ENCODE results near the gene INF2.

INF2 gene

GRCh38 chr14:104735830-104736642, 46.6 kb downstream of the INF2 start:
- Mint-ChIP-seq H3K4me3 (no peak overlapping the region), H3K9me3 (no peaks in the 10 kb centered on the region), H3K36me3 (ENCODE audit: low read depth) (peaks cover 8% of the 10 kb centered on the region), H3K27ac (peak overlapping the region; percentile 73), H3K4me1 (peaks cover 17% of the 10 kb centered on the region), H3K27me3 (ENCODE audit: low read depth, poor library complexity) (no peaks in the 10 kb centered on the region)
- DNase-seq = no peak
- no peak for TF ChIP-seq CTCF (IDR thresholded peaks at IDR 0.05)

GRCh38 chr14:104738375-104739019, 49.1 kb downstream of the INF2 start:
- no peaks in the 10 kb centered on the region for H3K9me3 Mint-ChIP-seq
- H3K4me3 Mint-ChIP-seq = no peak overlapping the region
- H3K27me3 Mint-ChIP-seq (ENCODE audit: low read depth, poor library complexity) = no peaks in the 10 kb centered on the region
- H3K27ac Mint-ChIP-seq = no peak overlapping the region
- no peak for TF ChIP-seq CTCF (IDR thresholded peaks at IDR 0.05)
- DNase-seq = no peak
- peaks cover 17% of the 10 kb centered on the region for H3K4me1 Mint-ChIP-seq
- peaks cover 8% of the 10 kb centered on the region for H3K36me3 Mint-ChIP-seq (ENCODE audit: low read depth)

- Mint-ChIP-seq H3K9me3 (no peaks in the 10 kb centered on the region), H3K36me3 (ENCODE audit: low read depth) (peaks cover 8% of the 10 kb centered on the region), H3K4me3 (no peak overlapping the region), H3K27ac (no peak overlapping the region), H3K4me1 (peaks cover 17% of the 10 kb centered on the region), H3K27me3 (ENCODE audit: low read depth, poor library complexity) (no peaks in the 10 kb centered on the region)
- no peak for DNase-seq
- no peak for TF ChIP-seq CTCF (IDR thresholded peaks at IDR 0.05)
These were observed 49.6 kb downstream of the INF2 start for GRCh38 chr14:104739026-104739425.

GRCh38 chr14:104739546-104740516, 50.4 kb downstream of the INF2 start:
- DNase-seq = no peak
- H3K9me3 Mint-ChIP-seq = no peaks in the 10 kb centered on the region
- TF ChIP-seq CTCF (IDR thresholded peaks at IDR 0.05) = no peak
- H3K4me3 Mint-ChIP-seq = no peak overlapping the region
- H3K27ac Mint-ChIP-seq = no peak overlapping the region
- H3K4me1 Mint-ChIP-seq = peaks cover 17% of the 10 kb centered on the region
- peaks cover 8% of the 10 kb centered on the region for H3K36me3 Mint-ChIP-seq (ENCODE audit: low read depth)
- no peaks in the 10 kb centered on the region for H3K27me3 Mint-ChIP-seq (ENCODE audit: low read depth, poor library complexity)

GRCh38 chr14:104741108-104741802, 51.8 kb downstream of the INF2 start:
- no peak for TF ChIP-seq CTCF (IDR thresholded peaks at IDR 0.05)
- Mint-ChIP-seq H3K9me3 (no peaks in the 10 kb centered on the region), H3K4me1 (peaks cover 21% of the 10 kb centered on the region), H3K27ac (no peak overlapping the region), H3K36me3 (ENCODE audit: low read depth) (peaks cover 8% of the 10 kb centered on the region), H3K27me3 (ENCODE audit: low read depth, poor library complexity) (no peaks in the 10 kb centered on the region), H3K4me3 (no peak overlapping the region)
- no peak for DNase-seq

Data from nephron progenitor cell (in vitro differentiated cells).